H9 (cell line): ENCODE measurements around the gene LRRC36. TPM values are rescaled to one million over a fixed set of nuclear protein-coding genes. Genes with fewer than 3 reads are reported as not detected.

Experiments used
- DNase-seq: peaks from one replicate; pipeline ENCODE4 v3.0.0-alpha.2; 2017
- H2AFZ ChIP-seq: one replicate; pipeline ENCODE4 v1.6.1; 2013; ENCODE audit warnings: mild to moderate bottlenecking, low read length, control low read depth, moderate library complexity
- H2AK5ac ChIP-seq: 2 replicates; pipeline ENCODE4 v1.6.1; 2013; ENCODE audit warnings: low read length, control low read depth, mixed read lengths; ENCODE audit not compliant: insufficient read length
- H2BK120ac ChIP-seq: one replicate; pipeline ENCODE4 v1.6.1; 2013; ENCODE audit warnings: low read depth, mild to moderate bottlenecking, low read length, control low read depth, inconsistent platforms; ENCODE audit not compliant: poor library complexity, severe bottlenecking
- H2BK12ac ChIP-seq: 2 replicates; pipeline ENCODE4 v1.6.1; 2013; ENCODE audit warnings: low read length, control low read depth, mixed read lengths, low read depth; ENCODE audit not compliant: insufficient read length
- H2BK15ac ChIP-seq: 2 replicates; pipeline ENCODE4 v1.6.1; 2013; ENCODE audit warnings: low read depth, low read length, control low read depth
- H2BK20ac ChIP-seq: one replicate; pipeline ENCODE4 v1.6.1; 2013; ENCODE audit warnings: low read depth, mild to moderate bottlenecking, low read length, control low read depth, inconsistent platforms; ENCODE audit not compliant: poor library complexity, severe bottlenecking
- H2BK5ac ChIP-seq: 2 replicates; pipeline ENCODE4 v1.6.1; 2013; ENCODE audit warnings: low read length, control low read depth, mixed read lengths; ENCODE audit not compliant: insufficient read length
- H3K14ac ChIP-seq: 2 replicates; pipeline ENCODE4 v1.6.1; 2013; ENCODE audit warnings: low read length, control low read depth; ENCODE audit not compliant: insufficient read depth
- H3K18ac ChIP-seq: 2 replicates; pipeline ENCODE4 v1.6.1; 2013; ENCODE audit warnings: low read depth, mild to moderate bottlenecking, mixed read lengths, low read length, control low read depth; ENCODE audit not compliant: insufficient read length
- H3K23ac ChIP-seq: 2 replicates; pipeline ENCODE4 v1.6.1; 2013; ENCODE audit warnings: low read length, control low read depth, mixed read lengths, low read depth; ENCODE audit not compliant: insufficient read length
- H3K23me2 ChIP-seq: 2 replicates; pipeline ENCODE4 v1.6.1; 2013; ENCODE audit warnings: low read depth, mild to moderate bottlenecking, mixed read lengths, low read length, control low read depth; ENCODE audit not compliant: insufficient read length, poor library complexity, severe bottlenecking
- H3K27ac ChIP-seq: 2 replicates; pipeline ENCODE4 v1.5.1; 2013; ENCODE audit warnings: low read length, control low read depth, mixed read lengths, low read depth; ENCODE audit not compliant: insufficient read length
- H3K27me3 ChIP-seq: 2 replicates; pipeline ENCODE4 v1.6.1; 2013; ENCODE audit warnings: low read length, control low read depth, inconsistent platforms; ENCODE audit not compliant: insufficient read depth
- H3K4ac ChIP-seq: 2 replicates; pipeline ENCODE4 v1.6.1; 2013; ENCODE audit warnings: low read depth, mild to moderate bottlenecking, control low read depth, inconsistent platforms, low read length, moderate library complexity
- H3K4me1 ChIP-seq: 2 replicates; pipeline ENCODE4 v1.6.1; 2013; ENCODE audit warnings: low read length, control low read depth, inconsistent platforms; ENCODE audit not compliant: insufficient read depth
- H3K4me2 ChIP-seq: 2 replicates; pipeline ENCODE4 v1.6.1; 2013; ENCODE audit warnings: low read length, control low read depth, mixed read lengths; ENCODE audit not compliant: insufficient read length, insufficient read depth
- H3K56ac ChIP-seq: 2 replicates; pipeline ENCODE4 v1.6.1; 2013; ENCODE audit warnings: low read depth, mild to moderate bottlenecking, mixed read lengths, low read length, control low read depth; ENCODE audit not compliant: insufficient read length
- H3K79me1 ChIP-seq: 2 replicates; pipeline ENCODE4 v1.6.1; 2013; ENCODE audit warnings: low read depth, mild to moderate bottlenecking, moderate library complexity, low read length, control low read depth, inconsistent platforms; ENCODE audit not compliant: insufficient read depth, poor library complexity, severe bottlenecking
- H3K79me2 ChIP-seq: 2 replicates; pipeline ENCODE4 v1.6.1; 2013; ENCODE audit warnings: low read length, control low read depth, inconsistent platforms; ENCODE audit not compliant: insufficient read depth
- H3K9ac ChIP-seq: 2 replicates; pipeline ENCODE4 v1.6.1; 2013; ENCODE audit warnings: low read length, control low read depth, mixed read lengths; ENCODE audit not compliant: insufficient read length; ENCODE audit errors: extremely low read depth
- H3K9me3 ChIP-seq: one replicate; pipeline ENCODE4 v1.6.1; 2013; ENCODE audit warnings: low read depth, low read length, inconsistent platforms; ENCODE audit not compliant: control insufficient read depth
- H3T11ph ChIP-seq: one replicate; pipeline ENCODE4 v1.6.1; 2013; ENCODE audit warnings: mild to moderate bottlenecking, low read length, control low read depth, inconsistent platforms
- H4K20me1 ChIP-seq: one replicate; pipeline ENCODE4 v1.6.1; 2013; ENCODE audit not compliant: control insufficient read depth, insufficient read length, insufficient read depth
- H4K5ac ChIP-seq: 2 replicates; pipeline ENCODE4 v1.6.1; 2013; ENCODE audit warnings: low read depth, mild to moderate bottlenecking, mixed read lengths, low read length, control low read depth; ENCODE audit not compliant: insufficient read length
- H4K8ac ChIP-seq: replicated peaks from 2 replicates; pipeline ENCODE4 v1.6.1; 2013; ENCODE audit warnings: low read length, control low read depth, mixed read lengths, low read depth; ENCODE audit not compliant: insufficient read length
- H4K91ac ChIP-seq: 2 replicates; pipeline ENCODE4 v1.6.1; 2013; ENCODE audit warnings: low read depth, mild to moderate bottlenecking, moderate library complexity, mixed read lengths, low read length, control low read depth; ENCODE audit not compliant: insufficient read length
- H3K27ac Mint-ChIP-seq, 3 experiments: 2 replicates in 2 of 3; 3 replicates in 1 of 3; pipeline ENCODE4 v1.8.0; 2020 to 2021; ENCODE audit warnings: mixed read lengths in 3 of 3, mild to moderate bottlenecking in 1 of 3, moderate library complexity in 1 of 3
- H3K27me3 Mint-ChIP-seq: 2 replicates; pipeline ENCODE4 v1.8.0; 2021; ENCODE audit warnings: low read depth, mild to moderate bottlenecking, moderate library complexity, mixed read lengths
- H3K36me3 Mint-ChIP-seq, 3 experiments: 2 replicates in 2 of 3; 3 replicates in 1 of 3; pipeline ENCODE4 v1.8.0; 2020 to 2021; ENCODE audit warnings: low read depth in 3 of 3, mixed read lengths in 3 of 3; ENCODE audit not compliant: insufficient read depth in 1 of 3
- H3K4me1 Mint-ChIP-seq, 2 experiments: 2 replicates each; pipeline ENCODE4 v1.8.0; 2020; ENCODE audit warnings: mixed read lengths in 2 of 2
- H3K4me3 Mint-ChIP-seq, 2 experiments: 2 replicates in 1 of 2; 3 replicates in 1 of 2; pipeline ENCODE4 v1.8.0; 2020 to 2021; ENCODE audit warnings: mild to moderate bottlenecking in 2 of 2, mixed read lengths in 2 of 2, moderate library complexity in 1 of 2
- H3K9me3 Mint-ChIP-seq, 2 experiments: 2 replicates in 1 of 2; 3 replicates in 1 of 2; pipeline ENCODE4 v1.8.0; 2020; ENCODE audit warnings: mild to moderate bottlenecking in 2 of 2, mixed read lengths in 2 of 2, moderate library complexity in 1 of 2
- WGBS: extraction: QIAGEN DNeasy Blood & Tissue Kit; methylation state at CpG from one replicate; pipeline ENCODE4 v1.1.7; 2013; ENCODE audit warnings: missing lambda C conversion rate, low lambda C conversion rate, mixed read lengths; ENCODE audit not compliant: insufficient read length; ENCODE audit errors: extremely low coverage; 5-methylcytosine and 5-hydroxymethylcytosine counted together
- total RNA-seq: library from RNA; stranded (reverse); gene quantifications from 2 replicates; pipeline ENCODE4 v1.2.1, GENCODE V29; 2021
- TF ChIP-seq, protein P1 (sequence below): fragments of 200-600 bp; sonication (generic); conservative IDR thresholded peaks from 3 replicates; pipeline ENCODE4 v1.8.0; 2021; ENCODE audit warnings: antibody characterized with exemption, mild to moderate bottlenecking

Gene LRRC36
- total RNA-seq, 1 experiment from 2014 or later: not detected

DNA sequence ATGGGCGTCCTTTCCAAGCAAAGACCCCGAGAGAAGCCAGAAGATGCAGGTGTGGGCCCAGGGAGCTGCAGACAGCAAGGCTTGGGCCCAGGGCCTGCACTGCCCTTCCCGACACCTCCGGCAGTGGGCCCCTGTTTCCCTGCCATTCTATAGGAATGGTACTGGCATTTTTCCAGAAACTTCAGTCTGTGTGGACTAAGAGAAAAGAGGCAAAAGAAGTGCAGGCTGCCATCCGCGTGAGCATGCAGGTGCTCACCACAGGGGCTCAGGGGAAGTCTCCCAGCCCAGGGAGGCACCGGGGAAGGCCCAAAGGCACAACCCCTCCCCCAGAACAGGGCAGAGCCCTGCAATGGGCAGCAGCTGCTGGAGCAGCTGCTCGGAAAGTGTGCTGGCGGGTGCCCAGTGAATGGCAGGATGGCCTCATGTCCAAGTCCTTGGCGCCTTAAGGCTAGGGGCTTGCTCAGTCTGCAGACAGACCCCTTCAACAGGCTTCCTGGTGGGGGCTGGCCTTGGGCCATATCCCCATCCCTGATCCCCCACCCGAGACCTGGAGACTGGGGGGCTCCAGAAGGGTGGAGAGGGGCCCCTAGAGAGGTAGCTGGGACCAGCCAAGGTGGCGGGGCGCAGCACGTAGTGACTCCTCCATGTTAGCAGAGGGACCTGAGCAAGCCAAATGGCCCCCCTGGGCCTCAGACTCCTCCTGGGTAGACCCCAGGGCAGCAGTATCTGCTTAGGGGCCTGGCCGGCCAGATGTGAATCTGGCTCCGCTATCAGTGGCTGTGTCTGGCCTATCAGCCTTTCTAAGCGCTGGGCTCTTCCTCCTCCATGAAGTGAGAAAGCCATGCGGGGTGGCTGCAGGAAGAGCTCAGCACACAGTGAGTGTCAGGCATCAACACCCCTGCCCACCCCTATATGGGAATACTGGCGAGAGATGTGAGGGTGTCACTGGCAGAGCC lies 73.4 kb downstream of the LRRC36 start:
- H3K27me3 Mint-ChIP-seq: peaks cover 51% of the 10 kb centered on the region
- no peak overlapping the region for H4K91ac ChIP-seq
- peaks cover 0 to 1% (median 0%) of the 10 kb centered on the region in 3 experiments; a peak in 1 of 7 replicates for H3K36me3 Mint-ChIP-seq
- no peaks in the 10 kb centered on the region for H3K79me2 ChIP-seq
- no peak overlapping the region for H3K18ac ChIP-seq
- DNase-seq: no peak
- H3K9me3 ChIP-seq: no peaks in the 10 kb centered on the region
- peaks cover 27 to 38% of the 10 kb centered on the region in 2 experiments for H3K4me1 Mint-ChIP-seq
- H3K4me2 ChIP-seq: no peak overlapping the region
- H3K27ac ChIP-seq: no peak overlapping the region
- TF ChIP-seq, protein P1, sequence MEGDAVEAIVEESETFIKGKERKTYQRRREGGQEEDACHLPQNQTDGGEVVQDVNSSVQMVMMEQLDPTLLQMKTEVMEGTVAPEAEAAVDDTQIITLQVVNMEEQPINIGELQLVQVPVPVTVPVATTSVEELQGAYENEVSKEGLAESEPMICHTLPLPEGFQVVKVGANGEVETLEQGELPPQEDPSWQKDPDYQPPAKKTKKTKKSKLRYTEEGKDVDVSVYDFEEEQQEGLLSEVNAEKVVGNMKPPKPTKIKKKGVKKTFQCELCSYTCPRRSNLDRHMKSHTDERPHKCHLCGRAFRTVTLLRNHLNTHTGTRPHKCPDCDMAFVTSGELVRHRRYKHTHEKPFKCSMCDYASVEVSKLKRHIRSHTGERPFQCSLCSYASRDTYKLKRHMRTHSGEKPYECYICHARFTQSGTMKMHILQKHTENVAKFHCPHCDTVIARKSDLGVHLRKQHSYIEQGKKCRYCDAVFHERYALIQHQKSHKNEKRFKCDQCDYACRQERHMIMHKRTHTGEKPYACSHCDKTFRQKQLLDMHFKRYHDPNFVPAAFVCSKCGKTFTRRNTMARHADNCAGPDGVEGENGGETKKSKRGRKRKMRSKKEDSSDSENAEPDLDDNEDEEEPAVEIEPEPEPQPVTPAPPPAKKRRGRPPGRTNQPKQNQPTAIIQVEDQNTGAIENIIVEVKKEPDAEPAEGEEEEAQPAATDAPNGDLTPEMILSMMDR: peak; percentile 16; the same call in 1 of the 3 replicates
- H3K4ac ChIP-seq: no peak overlapping the region
- no peak overlapping the region for H3T11ph ChIP-seq
- no peak overlapping the region for H4K5ac ChIP-seq
- no peak overlapping the region for H2BK120ac ChIP-seq
- no peak overlapping the region for H3K23ac ChIP-seq
- peaks cover 6% of the 10 kb centered on the region; the same call in 1 of the 2 replicates for H3K27me3 ChIP-seq
- H2BK20ac ChIP-seq: no peak overlapping the region
- H3K9ac ChIP-seq: no peak overlapping the region
- H3K23me2 ChIP-seq: no peaks in the 10 kb centered on the region
- no peak overlapping the region for H2AK5ac ChIP-seq
- WGBS: no CpG with 5 or more reads among the region's 19 CpGs
- H2BK12ac ChIP-seq: no peak overlapping the region
- peaks cover 2% of the 10 kb centered on the region for H4K20me1 ChIP-seq
- no peak overlapping the region for H2BK5ac ChIP-seq
- no peak overlapping the region for H3K56ac ChIP-seq
- H4K8ac ChIP-seq: no peak overlapping the region
- H3K27ac Mint-ChIP-seq: no peak overlapping the region; a peak in 1 of 7 replicates
- H3K9me3 Mint-ChIP-seq: no peaks in the 10 kb centered on the region
- H3K79me1 ChIP-seq: no peaks in the 10 kb centered on the region
- H3K14ac ChIP-seq: no peak overlapping the region; the same call in 1 of the 2 replicates
- H2AFZ ChIP-seq: no peak overlapping the region
- H3K4me1 ChIP-seq: peaks cover 2% of the 10 kb centered on the region; the same call in 1 of the 2 replicates
- H2BK15ac ChIP-seq: no peak overlapping the region
- no peak overlapping the region for H3K4me3 Mint-ChIP-seq
